Osteoblast (primary cell): ENCODE measurements around the gene PDCD4. TPM values are rescaled to one million over a fixed set of nuclear protein-coding genes. Genes with fewer than 3 reads are reported as not detected.

Experiments used
- DNase-seq: peaks from one replicate; pipeline ENCODE4 v3.0.0; 2011; ENCODE audit warnings: low spot score, mixed read lengths; ENCODE audit not compliant: insufficient read length; ENCODE audit errors: missing footprints
- H2AFZ ChIP-seq: 2 replicates; pipeline ENCODE4 v1.6.0; 2011; ENCODE audit warnings: mild to moderate bottlenecking, low read length
- H3K27ac ChIP-seq: 2 replicates; pipeline ENCODE4 v1.5.1; 2011; ENCODE audit warnings: mild to moderate bottlenecking, low read depth, low read length, moderate library complexity
- H3K27me3 ChIP-seq: 2 replicates; pipeline ENCODE4 v1.6.0; 2012; ENCODE audit warnings: mild to moderate bottlenecking, control low read depth, inconsistent platforms, low read length, moderate library complexity; ENCODE audit not compliant: insufficient read depth
- H3K36me3 ChIP-seq: 2 replicates; pipeline ENCODE4 v1.5.1; 2011; ENCODE audit warnings: mild to moderate bottlenecking, low read length, control low read depth, moderate library complexity; ENCODE audit not compliant: insufficient read depth
- H3K4me1 ChIP-seq: 2 replicates; pipeline ENCODE4 v1.5.1; 2011; ENCODE audit warnings: mild to moderate bottlenecking, low read length, control low read depth, moderate library complexity; ENCODE audit not compliant: insufficient read depth
- H3K4me2 ChIP-seq: 2 replicates; pipeline ENCODE4 v1.6.0; 2011; ENCODE audit warnings: mild to moderate bottlenecking, low read length; ENCODE audit not compliant: insufficient read depth
- H3K4me3 ChIP-seq: fragments of 200-600 bp; sonication (generic); 3 replicates; pipeline ENCODE4 v1.5.1; 2012; ENCODE audit warnings: mild to moderate bottlenecking, low read length, inconsistent platforms; ENCODE audit not compliant: insufficient read depth
- H3K79me2 ChIP-seq: 2 replicates; pipeline ENCODE4 v1.6.0; 2012; ENCODE audit warnings: mild to moderate bottlenecking, low read length, control low read depth, inconsistent platforms; ENCODE audit not compliant: insufficient read depth
- H3K9me3 ChIP-seq: 2 replicates; pipeline ENCODE4 v1.5.1; 2011; ENCODE audit warnings: low read depth, low read length, control low read depth
- H4K20me1 ChIP-seq: 2 replicates; pipeline ENCODE4 v1.6.0; 2012; ENCODE audit warnings: mild to moderate bottlenecking, low read length, control low read depth; ENCODE audit not compliant: insufficient read depth
- CTCF ChIP-seq: IDR thresholded peaks from 2 replicates; pipeline ENCODE4 v1.5.1; 2011; ENCODE audit warnings: mild to moderate bottlenecking, low read depth, low read length, moderate library complexity; ENCODE audit errors: extremely low read depth
- total RNA-seq: library from RNA; depleted of rRNA; stranded (reverse); fragments of >200 nt; gene quantifications from 2 replicates; pipeline ENCODE4 v1.2.3, GENCODE V29; 2012

Gene PDCD4
- total RNA-seq, 1 donor, result 73.8 TPM

- no peak overlapping the region for H2AFZ ChIP-seq
- H3K4me3 ChIP-seq, result no peak overlapping the region
- H3K79me2 ChIP-seq, result no peaks in the 10 kb centered on the region
- H3K27me3 ChIP-seq, result peaks cover 24% of the 10 kb centered on the region
- H3K9me3 ChIP-seq, result no peaks in the 10 kb centered on the region
- peaks cover 13% of the 10 kb centered on the region for H3K4me1 ChIP-seq
- no peak for DNase-seq
- no peaks in the 10 kb centered on the region for H4K20me1 ChIP-seq
- H3K36me3 ChIP-seq, result no peaks in the 10 kb centered on the region
- H3K4me2 ChIP-seq, result no peak overlapping the region
- H3K27ac ChIP-seq, result no peak overlapping the region
- TF ChIP-seq CTCF, result no peak
Observed at GRCh38 chr10:110824660-110825059, 47.1 kb upstream of the PDCD4 start.

- Histone ChIP-seq H3K36me3 (no peaks in the 10 kb centered on the region), H2AFZ (no peak overlapping the region)
Observed at GRCh38 chr10:110825508-110825907, 46.2 kb upstream of the PDCD4 start.

GRCh38 chr10:110827410-110827809, 44.3 kb upstream of the PDCD4 start:
- no peak for TF ChIP-seq CTCF

More at GRCh38 chr10:110825508-110825907, 46.2 kb upstream of the PDCD4 start:
- Histone ChIP-seq H3K4me1 (peaks cover 6% of the 10 kb centered on the region), H3K79me2 (no peaks in the 10 kb centered on the region), H3K4me2 (no peak overlapping the region), H3K9me3 (no peaks in the 10 kb centered on the region), H3K4me3 (no peak overlapping the region), H3K27ac (no peak overlapping the region), H4K20me1 (no peaks in the 10 kb centered on the region), H3K27me3 (peaks cover 24% of the 10 kb centered on the region)
- DNase-seq, result no peak
- no peak for TF ChIP-seq CTCF

GRCh38 chr10:110827875-110828274, 43.9 kb upstream of the PDCD4 start:
- Histone ChIP-seq H3K27ac (no peak overlapping the region), H2AFZ (no peak overlapping the region), H3K9me3 (no peaks in the 10 kb centered on the region), H3K36me3 (no peaks in the 10 kb centered on the region), H3K4me1 (peaks cover 4% of the 10 kb centered on the region), H3K27me3 (peaks cover 24% of the 10 kb centered on the region), H3K4me2 (no peak overlapping the region), H3K79me2 (no peaks in the 10 kb centered on the region), H4K20me1 (no peaks in the 10 kb centered on the region), H3K4me3 (no peak overlapping the region)
- TF ChIP-seq CTCF, result no peak
- DNase-seq, result no peak

More at GRCh38 chr10:110827410-110827809, 44.3 kb upstream of the PDCD4 start:
- Histone ChIP-seq H3K36me3 (no peaks in the 10 kb centered on the region), H2AFZ (no peak overlapping the region), H3K4me1 (peaks cover 4% of the 10 kb centered on the region), H3K27ac (no peak overlapping the region), H3K27me3 (peaks cover 24% of the 10 kb centered on the region), H3K9me3 (no peaks in the 10 kb centered on the region), H3K79me2 (no peaks in the 10 kb centered on the region), H4K20me1 (no peaks in the 10 kb centered on the region), H3K4me3 (no peak overlapping the region), H3K4me2 (no peak overlapping the region)
- no peak for DNase-seq
